22Rv1 (cell line): ENCODE data around the gene PRKCQ.

Experiments
- ZFX ChIP-seq: fragments of 450-650 bp; IDR thresholded peaks from 2 replicates; pipeline ENCODE4 v1.6.1; 2017; ENCODE audit warnings: antibody characterized with exemption, borderline replicate concordance
- TF ChIP-seq, protein P1 (sequence below): fragments of 450-650 bp; IDR thresholded peaks from 2 replicates; pipeline ENCODE4 v1.5.1; 2017; ENCODE audit warnings: mild to moderate bottlenecking

DNA sequence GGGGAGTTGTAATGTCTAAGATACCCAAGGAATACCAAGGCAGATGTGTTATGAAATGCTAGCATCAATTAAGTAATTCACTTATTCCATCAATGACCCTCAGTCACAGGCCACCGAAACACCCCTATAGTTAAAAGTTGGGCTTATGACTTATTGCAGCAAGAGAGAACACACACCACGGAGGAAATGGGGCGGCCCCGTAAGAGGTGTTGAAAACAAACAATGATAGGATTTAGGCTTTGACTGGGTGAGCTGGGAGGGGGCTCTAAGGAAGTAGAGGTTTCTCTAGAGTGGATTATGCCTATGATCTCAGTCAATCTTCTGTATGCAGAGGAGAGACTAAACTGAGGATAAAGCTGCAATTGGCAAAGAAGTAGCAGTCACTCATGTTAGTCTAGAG is 45.4 kb upstream of the PRKCQ start:
- TF ChIP-seq, protein P1, sequence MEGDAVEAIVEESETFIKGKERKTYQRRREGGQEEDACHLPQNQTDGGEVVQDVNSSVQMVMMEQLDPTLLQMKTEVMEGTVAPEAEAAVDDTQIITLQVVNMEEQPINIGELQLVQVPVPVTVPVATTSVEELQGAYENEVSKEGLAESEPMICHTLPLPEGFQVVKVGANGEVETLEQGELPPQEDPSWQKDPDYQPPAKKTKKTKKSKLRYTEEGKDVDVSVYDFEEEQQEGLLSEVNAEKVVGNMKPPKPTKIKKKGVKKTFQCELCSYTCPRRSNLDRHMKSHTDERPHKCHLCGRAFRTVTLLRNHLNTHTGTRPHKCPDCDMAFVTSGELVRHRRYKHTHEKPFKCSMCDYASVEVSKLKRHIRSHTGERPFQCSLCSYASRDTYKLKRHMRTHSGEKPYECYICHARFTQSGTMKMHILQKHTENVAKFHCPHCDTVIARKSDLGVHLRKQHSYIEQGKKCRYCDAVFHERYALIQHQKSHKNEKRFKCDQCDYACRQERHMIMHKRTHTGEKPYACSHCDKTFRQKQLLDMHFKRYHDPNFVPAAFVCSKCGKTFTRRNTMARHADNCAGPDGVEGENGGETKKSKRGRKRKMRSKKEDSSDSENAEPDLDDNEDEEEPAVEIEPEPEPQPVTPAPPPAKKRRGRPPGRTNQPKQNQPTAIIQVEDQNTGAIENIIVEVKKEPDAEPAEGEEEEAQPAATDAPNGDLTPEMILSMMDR: no peak
- no peak for TF ChIP-seq ZFX
